DND-41 (cell line): Measurements from ENCODE around the gene GMPPB.

ENCODE experiments used
- EZH2 ChIP-seq: IDR thresholded peaks from 3 replicates; pipeline ENCODE4 v1.6.1; 2012; ENCODE audit warnings: borderline replicate concordance, low read depth, mild to moderate bottlenecking, moderate library complexity, low read length, inconsistent platforms; ENCODE audit not compliant: severe bottlenecking
- TF ChIP-seq, protein P1 (sequence below): IDR thresholded peaks from 2 replicates; pipeline ENCODE4 v1.5.1; 2012; ENCODE audit warnings: borderline replicate concordance, low read length, moderate library complexity, mild to moderate bottlenecking; ENCODE audit not compliant: poor library complexity, severe bottlenecking; ENCODE audit errors: extremely low read depth

DNA sequence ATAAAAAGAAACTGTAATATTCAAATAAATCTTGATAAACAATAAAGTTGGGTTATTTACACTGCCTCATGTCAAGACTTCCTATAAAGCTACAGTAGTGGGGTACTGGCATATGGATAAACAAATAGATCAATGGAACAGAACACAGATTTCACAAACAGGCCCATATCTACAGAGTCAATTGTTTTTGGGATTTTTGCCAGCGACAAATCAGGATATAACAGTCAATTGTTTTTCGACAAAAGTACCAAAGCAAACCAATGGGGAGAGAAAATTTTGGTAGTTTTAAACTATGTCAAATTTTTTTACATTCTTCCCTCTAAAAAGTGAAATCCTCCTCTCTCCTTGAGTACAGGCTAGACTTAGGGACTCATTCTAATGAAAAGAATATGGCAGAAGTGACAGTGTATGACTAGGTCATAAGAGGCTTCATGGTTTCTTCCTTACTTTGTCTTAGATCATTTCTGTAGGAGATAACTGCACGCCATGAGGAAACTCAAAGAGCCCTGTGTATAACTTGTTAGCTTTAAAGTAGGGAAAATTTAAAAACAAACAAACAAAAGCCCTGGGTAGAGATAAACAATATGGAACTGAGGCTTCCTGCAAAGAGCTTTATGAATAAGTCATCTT, 45.6 kb upstream of the GMPPB start:
- no peak for TF ChIP-seq EZH2
- TF ChIP-seq, protein P1, sequence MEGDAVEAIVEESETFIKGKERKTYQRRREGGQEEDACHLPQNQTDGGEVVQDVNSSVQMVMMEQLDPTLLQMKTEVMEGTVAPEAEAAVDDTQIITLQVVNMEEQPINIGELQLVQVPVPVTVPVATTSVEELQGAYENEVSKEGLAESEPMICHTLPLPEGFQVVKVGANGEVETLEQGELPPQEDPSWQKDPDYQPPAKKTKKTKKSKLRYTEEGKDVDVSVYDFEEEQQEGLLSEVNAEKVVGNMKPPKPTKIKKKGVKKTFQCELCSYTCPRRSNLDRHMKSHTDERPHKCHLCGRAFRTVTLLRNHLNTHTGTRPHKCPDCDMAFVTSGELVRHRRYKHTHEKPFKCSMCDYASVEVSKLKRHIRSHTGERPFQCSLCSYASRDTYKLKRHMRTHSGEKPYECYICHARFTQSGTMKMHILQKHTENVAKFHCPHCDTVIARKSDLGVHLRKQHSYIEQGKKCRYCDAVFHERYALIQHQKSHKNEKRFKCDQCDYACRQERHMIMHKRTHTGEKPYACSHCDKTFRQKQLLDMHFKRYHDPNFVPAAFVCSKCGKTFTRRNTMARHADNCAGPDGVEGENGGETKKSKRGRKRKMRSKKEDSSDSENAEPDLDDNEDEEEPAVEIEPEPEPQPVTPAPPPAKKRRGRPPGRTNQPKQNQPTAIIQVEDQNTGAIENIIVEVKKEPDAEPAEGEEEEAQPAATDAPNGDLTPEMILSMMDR = no peak
